Mucosa of stomach (tissue), 1 donor: Measurements from ENCODE around the gene HRCT1.
"Not testable (repeated sequence)": the region's sequence is repeated elsewhere in the genome, so short reads cannot be mapped to it uniquely, and the experiment has no call there.

Source experiments
- H3K27me3 ChIP-seq: one replicate; pipeline ENCODE4 v1.7.0; 2013; ENCODE audit warnings: mild to moderate bottlenecking, low read length; ENCODE audit not compliant: control insufficient read depth, insufficient read depth
- H3K36me3 ChIP-seq: one replicate; pipeline ENCODE4 v1.7.0; 2013; ENCODE audit warnings: low read length; ENCODE audit not compliant: control insufficient read depth, insufficient read depth
- H3K4me1 ChIP-seq: one replicate; pipeline ENCODE4 v1.7.0; 2013; ENCODE audit warnings: mild to moderate bottlenecking, low read length; ENCODE audit not compliant: control insufficient read depth, insufficient read depth
- H3K4me3 ChIP-seq: one replicate; pipeline ENCODE4 v1.7.0; 2013; ENCODE audit warnings: low read length
- H3K9ac ChIP-seq: one replicate; pipeline ENCODE4 v1.7.0; 2013; ENCODE audit warnings: mild to moderate bottlenecking, low read length, moderate library complexity
- H3K9me3 ChIP-seq: one replicate; pipeline ENCODE4 v1.7.0; 2013; ENCODE audit warnings: mild to moderate bottlenecking, low read length, moderate library complexity; ENCODE audit not compliant: control insufficient read depth
- donor health status: Pancreatic carcinoma.

HRCT1 gene

DNA sequence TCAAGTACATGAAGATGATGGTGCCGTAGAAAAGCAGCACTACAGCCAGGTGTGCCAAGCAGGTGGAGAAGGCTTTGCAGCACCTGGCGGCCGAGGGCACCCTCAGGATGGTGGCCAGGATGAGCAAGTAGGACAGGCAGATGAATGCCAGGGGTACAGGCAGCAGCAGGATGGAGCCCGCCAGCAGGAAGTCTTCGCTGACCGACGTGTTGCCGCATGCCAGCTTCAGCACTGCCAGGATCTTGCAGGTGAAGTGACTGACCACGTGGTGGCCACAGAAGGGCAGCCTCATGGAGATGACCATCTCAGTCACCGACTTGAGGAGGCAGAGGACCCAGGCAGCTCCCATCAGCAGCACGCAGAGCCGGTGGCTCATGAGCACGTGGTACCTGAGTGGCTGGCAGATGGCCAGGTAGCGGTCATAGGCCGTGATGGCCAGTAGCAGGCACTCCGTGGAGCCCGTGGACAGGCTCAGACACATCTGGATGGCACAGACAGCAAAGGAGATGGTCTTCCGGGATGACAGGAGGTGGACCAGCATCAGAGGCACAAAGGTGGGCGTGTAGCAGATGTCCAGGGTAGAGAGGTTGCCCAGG is 36.3 kb upstream of the HRCT1 start:
- Histone ChIP-seq H3K36me3 (no peaks in the 10 kb centered on the region), H3K9me3 (no peaks in the 10 kb centered on the region), H3K9ac (no peak overlapping the region), H3K4me3 (no peak overlapping the region), H3K4me1 (no peaks in the 10 kb centered on the region), H3K27me3 (no peaks in the 10 kb centered on the region)

- Histone ChIP-seq H3K9ac (no peak within 1 kb of the TSS), H3K9me3 (no peaks in the 10 kb centered on the region), H3K4me3 (no peak within 1 kb of the TSS), H3K36me3 (no peaks in the 10 kb centered on the region), H3K4me1 (no peaks in the 10 kb centered on the region), H3K27me3 (no peaks in the 10 kb centered on the region)
Measured at GRCh38 chr9:35870351-35870923, 35.6 kb upstream of the HRCT1 start, which contains the start of gene OR13J1. Gene OR13J1 (minus strand): TSS chr9:35870401. CDS start chr9:35870401, 0 bp downstream.

- Histone ChIP-seq H3K4me3 (no peak overlapping the region), H3K9me3 (no peaks in the 10 kb centered on the region), H3K27me3 (no peaks in the 10 kb centered on the region), H3K9ac (no peak overlapping the region), H3K4me1 (no peaks in the 10 kb centered on the region), H3K36me3 (no peaks in the 10 kb centered on the region)
Measured at GRCh38 chr9:35871545-35871944, 34.5 kb upstream of the HRCT1 start.

- Histone ChIP-seq H3K36me3 (no peaks in the 10 kb centered on the region), H3K4me3 (no peak overlapping the region), H3K9ac (no peak overlapping the region), H3K9me3 (no peaks in the 10 kb centered on the region), H3K27me3 (no peaks in the 10 kb centered on the region), H3K4me1 (no peaks in the 10 kb centered on the region)
Measured at GRCh38 chr9:35872505-35872904, 33.5 kb upstream of the HRCT1 start.

DNA sequence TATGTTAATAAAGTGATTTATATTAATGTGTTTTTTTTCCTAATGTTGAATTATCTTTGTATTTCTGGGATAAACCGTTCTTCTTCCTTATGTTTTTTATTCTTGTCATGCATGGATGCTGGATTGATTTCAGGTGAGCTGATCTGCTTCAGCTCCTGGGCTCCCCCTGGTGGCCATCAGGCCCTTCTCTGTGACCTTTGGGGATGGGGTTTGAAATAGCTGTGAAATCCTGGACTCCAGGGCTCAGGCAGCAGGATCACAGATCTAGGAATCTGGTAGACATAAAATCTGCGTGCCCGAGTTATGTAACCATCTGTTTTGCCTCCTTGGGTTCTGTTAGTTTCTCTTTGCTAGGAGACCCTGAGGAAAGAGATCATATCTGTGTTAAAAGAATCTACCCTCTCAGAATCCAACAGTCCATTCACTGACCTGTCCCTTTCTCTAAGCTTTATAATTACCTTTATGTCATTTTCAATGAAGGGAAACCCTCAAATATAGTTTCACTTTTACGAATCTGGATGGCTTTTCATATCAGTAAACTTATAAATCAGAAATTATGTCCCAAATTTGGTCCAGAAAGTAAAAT is 23.6 kb upstream of the HRCT1 start:
- Histone ChIP-seq H3K36me3 (no peaks in the 10 kb centered on the region), H3K4me3 (no peak overlapping the region), H3K9me3 (no peaks in the 10 kb centered on the region), H3K27me3 (no peaks in the 10 kb centered on the region), H3K9ac (no peak overlapping the region), H3K4me1 (no peaks in the 10 kb centered on the region)

DNA sequence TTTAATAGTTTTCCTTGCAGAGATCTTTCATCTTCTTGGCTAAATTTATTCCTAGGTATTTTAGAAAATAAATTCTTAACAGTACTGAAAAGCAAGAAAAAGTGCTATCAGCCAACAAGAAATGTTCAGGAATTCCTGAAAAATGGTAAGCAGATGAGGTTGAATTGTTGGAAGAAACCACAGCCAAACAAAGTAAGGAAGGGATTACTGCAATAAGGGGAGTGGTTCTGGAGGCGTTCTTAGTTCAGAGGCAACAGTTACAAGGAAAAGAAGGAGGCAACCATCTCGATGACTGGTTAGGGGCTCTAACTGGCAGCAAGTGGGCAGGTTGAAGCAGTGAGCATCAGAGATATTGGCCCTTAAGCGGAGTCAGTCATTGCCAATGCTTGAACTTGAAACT is 23.0 kb upstream of the HRCT1 start:
- Histone ChIP-seq H3K27me3 (no peaks in the 10 kb centered on the region), H3K9ac (no peak overlapping the region), H3K4me1 (no peaks in the 10 kb centered on the region), H3K4me3 (no peak overlapping the region), H3K9me3 (no peaks in the 10 kb centered on the region), H3K36me3 (no peaks in the 10 kb centered on the region)

- H3K9ac ChIP-seq, H3K4me3 ChIP-seq, H3K4me1 ChIP-seq, H3K27me3 ChIP-seq, H3K36me3 ChIP-seq, H3K9me3 ChIP-seq: not testable (repeated sequence)
Measured at GRCh38 chr9:35884908-35885307, 21.1 kb upstream of the HRCT1 start.

GRCh38 chr9:35891646-35892045 is 14.4 kb upstream of the HRCT1 start:
- Histone ChIP-seq H3K4me1 (no peaks in the 10 kb centered on the region), H3K9me3 (no peaks in the 10 kb centered on the region), H3K4me3 (no peak overlapping the region), H3K27me3 (peaks cover 5% of the 10 kb centered on the region), H3K9ac (no peak overlapping the region), H3K36me3 (no peaks in the 10 kb centered on the region)

DNA sequence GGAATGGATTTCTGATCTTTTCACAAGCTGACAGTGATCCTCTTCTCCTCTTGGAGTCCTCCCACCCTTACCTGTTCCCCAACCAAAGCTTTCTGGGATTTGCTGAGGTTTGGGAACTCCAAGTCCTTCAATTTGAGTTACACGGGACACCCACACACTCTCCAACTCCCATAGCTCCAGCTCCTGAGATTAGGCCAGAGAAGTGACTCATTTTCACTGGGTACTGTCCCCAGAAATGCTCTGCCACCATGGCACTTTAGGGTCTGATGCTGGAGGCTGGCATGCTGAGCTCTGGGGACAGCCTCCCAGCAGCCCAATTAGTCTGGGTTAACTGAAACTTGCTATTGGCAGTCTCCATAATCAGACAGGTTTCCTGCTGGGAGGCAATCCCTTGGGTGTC is 14.0 kb upstream of the HRCT1 start:
- no peak overlapping the region for H3K4me3 ChIP-seq
- peaks cover 5% of the 10 kb centered on the region for H3K27me3 ChIP-seq
- no peaks in the 10 kb centered on the region for H3K4me1 ChIP-seq
- no peaks in the 10 kb centered on the region for H3K36me3 ChIP-seq
- H3K9me3 ChIP-seq, result no peaks in the 10 kb centered on the region
- H3K9ac ChIP-seq, result no peak overlapping the region

DNA sequence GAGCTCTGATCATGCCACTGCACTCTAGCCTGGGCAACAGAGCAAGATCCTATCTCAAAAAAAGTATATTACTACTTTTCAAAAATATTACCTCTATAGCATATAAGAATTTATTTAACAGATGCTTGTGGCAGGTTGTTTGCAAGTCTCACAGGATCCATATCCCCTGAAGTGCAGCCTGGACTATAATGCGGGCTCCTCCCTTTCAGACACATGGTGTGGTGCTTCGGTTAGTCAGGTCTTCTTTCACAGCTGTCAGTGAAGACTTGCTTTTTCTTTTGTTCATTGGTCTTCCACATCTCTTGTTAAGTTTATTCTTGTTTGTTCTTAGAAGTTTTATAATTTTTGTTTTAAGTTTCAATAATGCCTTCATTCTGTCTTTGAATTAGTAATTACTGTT is 9.4 kb upstream of the HRCT1 start:
- no peaks in the 10 kb centered on the region for H3K9me3 ChIP-seq
- H3K9ac ChIP-seq, result no peak overlapping the region
- H3K27me3 ChIP-seq, result peaks cover 5% of the 10 kb centered on the region
- no peak overlapping the region for H3K4me3 ChIP-seq
- no peaks in the 10 kb centered on the region for H3K4me1 ChIP-seq
- no peaks in the 10 kb centered on the region for H3K36me3 ChIP-seq

DNA sequence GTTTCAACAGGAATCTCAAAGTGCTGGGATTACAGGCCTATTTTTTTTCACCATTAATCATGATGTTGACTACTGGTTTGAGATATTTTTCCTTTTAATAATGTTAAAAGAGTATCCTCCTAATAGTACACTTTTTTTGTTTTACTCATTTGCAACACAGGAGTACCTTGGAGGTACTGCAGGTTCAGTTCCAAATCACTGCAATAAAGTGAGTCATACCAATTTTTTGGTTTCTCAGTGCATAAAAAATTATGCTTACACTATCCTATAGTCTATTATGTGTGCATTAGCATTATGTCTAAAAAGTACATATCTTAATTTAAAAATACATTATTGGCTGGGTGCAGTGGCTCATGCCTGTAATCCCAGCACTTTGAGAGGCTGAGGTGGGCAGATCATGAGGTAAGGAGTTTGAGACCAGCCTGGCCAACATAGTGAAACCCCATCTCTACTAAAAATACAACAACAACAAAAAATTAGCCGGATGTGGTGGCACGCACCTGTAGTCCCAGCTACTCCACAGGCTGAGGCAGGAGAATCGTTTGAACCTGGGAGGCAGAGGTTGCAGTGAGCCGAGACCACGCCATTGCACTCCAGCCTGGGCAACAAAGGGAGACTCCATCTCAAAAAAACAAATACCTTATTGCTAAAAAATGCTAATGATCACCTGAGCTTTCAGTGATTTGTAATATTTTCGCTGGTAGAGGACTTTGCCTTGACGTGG is 8.5 kb upstream of the HRCT1 start:
- not testable (repeated sequence) for H3K4me1 ChIP-seq, H3K4me3 ChIP-seq, H3K9ac ChIP-seq, H3K27me3 ChIP-seq, H3K9me3 ChIP-seq, H3K36me3 ChIP-seq

DNA sequence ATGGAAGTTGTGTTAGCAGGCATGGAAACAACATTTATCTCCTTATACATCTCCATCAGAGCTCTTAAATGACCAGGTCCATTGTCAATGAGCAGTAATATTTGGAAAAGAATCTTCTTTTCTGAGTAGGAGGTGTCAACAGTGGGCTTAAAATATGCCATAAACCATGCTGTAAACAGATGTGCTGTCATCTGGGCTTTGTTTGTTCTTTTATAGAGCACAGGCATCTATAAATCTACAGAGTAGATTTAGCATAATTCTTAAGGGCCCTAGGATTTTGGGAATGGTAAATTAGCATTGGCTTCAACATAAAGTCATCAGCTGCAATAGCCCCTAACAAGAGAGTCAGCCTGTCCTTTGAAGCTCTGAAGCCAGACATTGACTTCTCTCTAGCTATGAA is 7.7 kb upstream of the HRCT1 start:
- H3K4me3 ChIP-seq, result no peak overlapping the region

More for the DNA sequence above, 7.7 kb upstream of the HRCT1 start:
- no peaks in the 10 kb centered on the region for H3K9me3 ChIP-seq
- no peaks in the 10 kb centered on the region for H3K36me3 ChIP-seq
- H3K27me3 ChIP-seq, result no peaks in the 10 kb centered on the region
- peaks cover 4% of the 10 kb centered on the region for H3K4me1 ChIP-seq
- no peak overlapping the region for H3K9ac ChIP-seq
